Fibroblast of skin of back (primary cell): ENCODE measurements around the gene KLHDC4.
"Not testable (repeated sequence)": the region's sequence is repeated elsewhere in the genome, so short reads cannot be mapped to it uniquely, and the experiment has no call there.

Source experiments
- DNase-seq: peaks from one replicate; pipeline ENCODE4 v3.0.0-alpha.2; 2013

KLHDC4 gene

DNA sequence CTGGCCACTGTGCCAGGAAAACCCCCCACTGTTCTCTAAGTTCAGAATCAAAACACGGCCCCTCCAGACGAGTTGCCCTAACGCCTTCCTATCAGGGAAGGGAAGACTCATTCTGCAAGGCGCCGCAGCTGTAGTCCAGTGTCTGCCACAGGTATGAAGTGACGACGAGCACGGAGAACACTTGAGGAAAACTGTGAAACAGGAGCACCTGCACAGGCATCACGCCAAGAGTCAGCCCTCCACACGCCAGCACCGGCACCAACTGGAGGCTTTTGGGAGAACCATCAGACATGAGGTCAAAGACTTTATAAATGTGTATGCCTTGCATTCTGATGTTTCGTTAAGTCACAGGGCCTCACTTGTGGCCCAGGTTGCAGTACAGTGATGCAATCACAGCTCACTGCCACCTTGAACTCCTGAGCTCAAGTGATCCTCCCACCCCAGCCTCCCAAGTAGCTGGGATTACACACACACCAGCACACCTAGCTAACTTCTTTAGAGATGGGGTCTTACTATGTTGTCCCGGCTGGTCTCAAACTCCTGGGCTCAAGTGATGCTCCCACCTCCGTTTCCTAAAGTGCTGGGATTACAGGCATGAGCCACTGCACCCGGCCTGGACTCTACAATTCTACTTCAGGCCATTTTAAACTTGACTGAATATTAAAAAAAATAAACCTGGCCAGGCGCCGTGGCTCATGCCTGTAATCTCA lies 22.9 kb downstream of the KLHDC4 start:
- DNase-seq, result no peak

DNA sequence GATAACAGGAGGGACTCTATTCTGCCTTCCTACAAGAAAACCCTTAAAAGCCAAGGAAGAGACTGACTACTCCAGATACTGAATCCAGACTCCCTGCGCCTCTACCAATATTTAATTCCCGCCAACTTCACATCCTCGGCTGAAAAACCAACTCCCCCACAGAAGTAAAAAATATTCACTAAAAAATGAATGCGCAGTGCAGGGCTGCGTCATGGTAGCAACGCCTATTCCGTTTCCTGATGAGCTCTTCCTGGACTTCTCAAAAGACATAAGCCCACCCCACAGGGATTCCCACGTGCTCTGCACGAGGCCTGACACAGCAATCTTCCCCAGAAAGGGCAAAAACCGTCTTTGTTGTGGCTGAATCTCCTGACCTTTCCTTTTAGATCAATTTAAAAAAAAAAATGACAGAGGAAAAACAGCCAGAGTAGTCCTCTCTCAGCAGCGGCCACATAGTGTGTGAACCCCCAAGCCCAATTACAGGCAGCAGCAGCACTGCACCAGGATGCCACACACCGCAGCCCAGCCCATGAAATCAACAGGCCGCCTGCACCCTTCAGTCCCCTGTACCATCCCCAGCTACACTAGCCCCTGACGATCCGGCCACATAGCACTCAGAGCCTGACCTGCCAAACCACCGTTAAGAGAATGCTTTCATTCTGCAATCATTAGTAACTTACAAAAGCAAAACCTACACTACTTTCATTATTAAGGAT lies 23.9 kb downstream of the KLHDC4 start:
- DNase-seq, result no peak

GRCh38 chr16:87740909-87741424 lies 24.8 kb downstream of the KLHDC4 start:
- peak; percentile 34 for DNase-seq

DNA sequence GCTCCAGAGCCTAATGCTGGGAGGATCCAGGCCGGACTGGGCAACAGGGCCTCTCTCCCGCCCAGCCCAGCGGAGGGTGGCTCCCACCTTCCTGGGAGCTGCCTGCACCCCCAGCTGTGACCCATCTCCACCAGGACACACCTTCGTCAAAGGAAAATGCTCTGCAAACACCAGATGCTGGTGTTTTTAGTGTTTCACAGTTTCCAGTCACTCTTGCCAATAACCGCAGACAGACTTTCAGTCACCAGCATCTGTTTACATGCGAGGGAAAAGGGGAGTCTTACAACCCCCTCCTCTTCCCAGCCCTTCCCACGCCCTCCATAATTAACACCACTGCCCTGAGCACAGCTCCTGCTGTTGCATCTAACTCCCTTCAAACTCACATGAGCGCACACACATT lies 25.3 kb downstream of the KLHDC4 start:
- DNase-seq, result peak; percentile 15

GRCh38 chr16:87739801-87740200 lies 26.0 kb downstream of the KLHDC4 start:
- DNase-seq, result no peak

GRCh38 chr16:87736008-87736382 lies 29.8 kb downstream of the KLHDC4 start:
- DNase-seq, result no peak

- DNase-seq, result no peak
These were observed 30.3 kb downstream of the KLHDC4 start for GRCh38 chr16:87735270-87736007.

DNA sequence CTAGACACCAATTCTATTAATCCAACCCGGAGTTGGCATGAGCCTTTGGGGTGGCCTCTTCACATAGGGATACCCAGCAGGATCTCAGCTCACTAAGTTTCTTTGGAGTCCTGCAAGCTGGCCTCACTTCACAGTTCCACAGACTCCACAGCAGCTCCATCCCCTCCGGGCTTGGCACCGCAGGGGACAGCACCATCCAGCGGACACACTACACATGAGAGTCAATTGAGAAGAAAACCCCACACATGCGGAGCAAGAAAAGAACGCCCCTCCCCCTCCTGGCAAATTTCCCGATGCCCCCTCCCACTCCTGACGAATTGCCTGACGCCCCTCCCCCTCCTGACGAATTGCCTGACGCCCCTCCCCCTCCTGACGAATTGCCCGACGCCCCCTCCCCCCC lies 31.1 kb downstream of the KLHDC4 start:
- DNase-seq, result no peak

DNA sequence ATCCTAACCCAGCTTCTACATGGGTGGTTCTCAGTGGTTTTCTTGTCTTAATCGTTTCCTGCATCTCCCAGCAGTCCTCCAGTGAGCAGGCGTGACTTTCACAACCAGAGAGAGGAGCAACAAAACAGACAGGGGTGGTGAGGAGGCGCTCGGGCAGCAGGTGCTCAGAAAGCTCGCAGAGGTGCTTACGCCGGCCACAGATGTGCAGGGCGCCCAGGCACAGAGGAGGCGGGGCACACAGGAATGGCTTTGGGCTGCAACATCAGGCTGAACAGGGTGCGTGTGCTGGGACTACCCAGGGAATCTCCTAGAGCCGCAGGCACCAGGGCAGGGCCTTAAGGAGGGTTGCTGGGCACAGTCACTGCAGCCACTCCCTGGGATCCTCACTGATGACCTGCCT lies 32.6 kb downstream of the KLHDC4 start:
- no peak for DNase-seq

DNA sequence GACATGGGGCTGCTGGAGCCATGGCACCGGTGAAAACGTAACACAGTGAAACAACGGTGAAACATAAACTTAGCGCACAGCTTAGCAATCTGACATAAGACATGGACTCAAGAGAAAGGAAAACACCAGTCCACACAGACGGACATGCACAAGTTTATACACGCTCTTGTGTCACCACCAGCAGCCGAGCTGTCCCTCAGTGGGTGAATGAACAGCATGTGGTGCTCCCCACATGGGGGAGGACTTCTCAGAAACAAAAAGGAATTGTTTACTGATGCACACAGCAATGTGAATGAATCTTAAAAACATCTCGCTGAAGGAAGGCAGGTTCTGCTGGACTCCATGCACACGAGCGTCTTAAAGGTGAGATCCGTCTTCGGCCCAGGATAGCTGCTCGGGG lies 34.2 kb downstream of the KLHDC4 start:
- DNase-seq, result no peak

DNA sequence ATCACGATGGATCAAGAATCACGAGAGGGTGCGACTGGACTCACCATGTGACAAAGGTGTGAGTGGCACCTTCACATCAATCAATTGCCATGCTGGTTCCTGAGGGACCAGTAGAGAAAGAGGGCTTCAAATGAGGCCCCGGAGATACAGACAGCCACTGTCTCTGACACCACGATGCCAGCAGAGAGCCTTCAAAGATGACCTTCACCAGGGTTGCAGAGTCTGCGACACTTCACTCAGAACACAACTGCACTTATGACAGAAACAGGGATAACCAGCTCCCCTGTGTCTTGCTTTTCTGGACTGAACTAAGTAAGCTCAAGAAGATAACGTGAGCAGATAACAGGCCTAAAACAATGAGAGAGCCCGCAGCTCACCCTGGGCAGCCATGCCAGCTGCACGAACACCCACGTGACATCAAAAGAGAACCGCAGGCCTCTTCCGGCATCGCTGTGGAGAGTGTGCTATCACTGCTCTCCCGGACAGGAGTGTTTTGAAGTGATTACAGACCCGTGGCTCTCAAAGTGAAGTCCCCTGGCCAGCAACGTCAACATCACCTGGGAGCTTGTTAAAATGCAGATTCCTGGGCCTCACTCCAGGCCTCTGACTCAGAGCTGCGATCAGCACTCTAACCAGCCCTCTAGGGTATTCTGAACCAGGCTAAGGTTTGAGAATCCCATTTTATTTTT lies 36.4 kb downstream of the KLHDC4 start:
- no peak for DNase-seq

DNA sequence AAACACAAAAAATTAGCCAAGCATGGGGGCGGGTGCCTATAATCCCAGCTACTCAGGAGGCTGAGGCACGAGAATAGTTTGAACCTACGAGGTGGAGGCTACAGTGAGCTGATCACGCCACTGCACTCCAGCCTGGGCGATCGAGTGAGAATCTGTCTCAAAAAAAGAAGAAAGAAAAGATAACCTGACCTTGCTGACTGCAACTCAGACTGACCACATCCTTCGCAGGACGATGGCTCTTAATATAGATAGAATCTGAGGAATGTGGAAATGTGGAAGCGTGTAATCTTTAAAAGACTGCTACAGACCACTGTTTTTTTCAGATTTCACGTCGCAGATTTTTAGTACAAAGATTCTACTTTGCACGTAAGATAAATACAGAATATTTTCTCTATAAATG lies 37.8 kb downstream of the KLHDC4 start:
- DNase-seq, result peak; percentile 16

GRCh38 chr16:87727346-87727745 lies 38.4 kb downstream of the KLHDC4 start:
- DNase-seq, result no peak

GRCh38 chr16:87726577-87726976 lies 39.2 kb downstream of the KLHDC4 start:
- not testable (repeated sequence) for DNase-seq

DNA sequence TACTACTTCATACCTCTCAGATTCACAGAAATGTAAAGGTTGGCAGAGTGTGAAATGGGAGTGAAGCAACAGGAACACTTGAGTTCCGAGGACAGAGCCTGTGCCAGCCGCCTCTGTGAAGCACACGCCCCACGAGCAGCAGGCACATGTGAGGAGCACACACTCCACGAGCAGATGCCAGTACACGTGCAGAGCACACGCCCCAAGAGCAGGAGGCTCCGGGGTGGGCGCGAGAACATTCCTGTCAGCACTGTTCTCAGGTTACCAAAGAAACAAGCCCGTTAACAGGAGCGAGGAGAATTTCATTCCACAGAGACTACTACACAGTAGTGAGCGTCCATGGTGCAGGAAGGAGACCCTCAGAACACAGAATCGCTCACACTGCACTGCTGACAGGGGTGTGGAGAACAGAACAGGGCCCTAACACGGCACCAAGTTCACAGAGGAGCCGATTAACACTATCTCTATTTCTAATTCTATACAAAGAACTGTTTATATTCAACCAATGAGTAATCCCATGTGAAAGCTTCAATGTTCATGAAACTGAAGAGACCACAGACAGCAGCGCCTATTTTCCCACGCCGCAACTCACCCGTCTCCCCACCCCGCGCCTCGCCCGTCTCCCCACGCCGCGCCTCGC lies 40.1 kb downstream of the KLHDC4 start:
- peak; percentile 74 for DNase-seq

GRCh38 chr16:87724490-87725291 lies 41.1 kb downstream of the KLHDC4 start:
- DNase-seq, result no peak

DNA sequence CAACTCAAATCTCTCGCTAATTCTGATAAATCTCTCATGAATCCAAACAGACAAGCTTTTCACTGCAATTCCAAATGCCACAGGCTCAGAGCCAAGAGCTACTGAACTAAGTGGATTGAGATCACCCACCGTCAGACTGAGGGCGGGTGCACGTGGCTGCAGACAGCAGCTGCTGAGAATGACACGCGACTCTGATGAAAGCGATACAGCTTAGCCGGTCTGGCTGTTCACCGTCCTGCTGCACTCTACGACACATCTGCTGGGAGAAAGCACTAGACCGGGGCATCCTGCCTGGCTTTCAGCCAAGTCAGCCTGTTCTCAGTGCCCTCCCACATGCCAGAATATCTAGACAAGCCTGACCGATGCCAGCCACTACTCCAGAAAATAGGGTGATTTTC lies 42.6 kb downstream of the KLHDC4 start:
- peak; percentile 58 for DNase-seq

GRCh38 chr16:87722590-87723225 lies 43.1 kb downstream of the KLHDC4 start:
- no peak for DNase-seq

DNA sequence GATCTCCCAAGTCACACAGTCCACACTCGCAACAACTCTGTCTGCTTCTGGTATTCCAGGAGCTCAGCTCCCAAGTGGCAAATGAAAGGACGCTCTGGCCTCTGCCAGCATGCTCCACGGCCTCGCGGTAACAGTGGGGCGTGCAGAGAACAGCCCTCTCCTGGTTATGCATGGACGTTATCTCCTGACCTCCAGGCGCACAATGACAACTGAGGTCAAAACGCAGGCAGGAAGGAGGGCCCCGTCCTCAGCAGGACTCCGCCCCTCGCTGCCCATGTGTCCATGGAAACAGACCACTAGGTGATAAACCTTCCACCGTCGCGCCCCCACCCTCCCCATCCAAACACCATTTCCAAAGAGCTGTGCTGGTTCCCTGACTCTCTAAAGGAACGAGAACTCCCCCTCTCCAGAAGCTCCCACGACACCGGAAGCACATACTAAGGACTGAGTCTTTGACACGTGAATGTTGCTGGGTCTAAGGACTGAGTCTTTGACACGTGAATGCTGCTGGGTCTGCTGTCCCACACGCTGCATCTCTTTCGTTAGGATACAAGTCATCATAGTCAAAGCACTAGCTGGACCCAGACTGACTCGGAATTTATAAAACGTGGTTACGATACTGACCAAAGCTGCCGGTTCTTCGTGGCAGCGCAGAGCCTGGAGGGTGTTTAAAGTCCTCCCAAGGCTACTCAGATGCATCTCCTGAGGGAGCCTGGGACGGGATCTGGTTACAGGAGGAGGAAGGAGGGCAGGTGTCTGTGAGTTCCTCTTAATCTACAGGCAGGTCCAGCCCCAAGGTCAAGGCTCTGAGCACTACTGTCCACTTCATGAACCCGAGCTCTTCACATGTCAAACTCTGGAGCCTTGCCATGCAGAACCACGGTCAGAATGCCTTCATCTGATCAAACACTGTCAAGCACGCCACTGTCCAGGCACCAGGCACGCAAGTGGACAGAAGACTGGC lies 43.9 kb downstream of the KLHDC4 start:
- DNase-seq, result no peak

- DNase-seq, result no peak
These were observed 45.3 kb downstream of the KLHDC4 start for GRCh38 chr16:87720446-87720845.
